NCI-H2029 (cell line): ENCODE measurements around the gene LRRC34.
A peak's percentile ranks its signal among the peaks of the same experiment; 100 is the strongest.

Source experiments
- DNase-seq: peaks from one replicate; lab custom pipeline; 2025; lab: John Stamatoyannopoulos, UW

LRRC34 gene

DNA sequence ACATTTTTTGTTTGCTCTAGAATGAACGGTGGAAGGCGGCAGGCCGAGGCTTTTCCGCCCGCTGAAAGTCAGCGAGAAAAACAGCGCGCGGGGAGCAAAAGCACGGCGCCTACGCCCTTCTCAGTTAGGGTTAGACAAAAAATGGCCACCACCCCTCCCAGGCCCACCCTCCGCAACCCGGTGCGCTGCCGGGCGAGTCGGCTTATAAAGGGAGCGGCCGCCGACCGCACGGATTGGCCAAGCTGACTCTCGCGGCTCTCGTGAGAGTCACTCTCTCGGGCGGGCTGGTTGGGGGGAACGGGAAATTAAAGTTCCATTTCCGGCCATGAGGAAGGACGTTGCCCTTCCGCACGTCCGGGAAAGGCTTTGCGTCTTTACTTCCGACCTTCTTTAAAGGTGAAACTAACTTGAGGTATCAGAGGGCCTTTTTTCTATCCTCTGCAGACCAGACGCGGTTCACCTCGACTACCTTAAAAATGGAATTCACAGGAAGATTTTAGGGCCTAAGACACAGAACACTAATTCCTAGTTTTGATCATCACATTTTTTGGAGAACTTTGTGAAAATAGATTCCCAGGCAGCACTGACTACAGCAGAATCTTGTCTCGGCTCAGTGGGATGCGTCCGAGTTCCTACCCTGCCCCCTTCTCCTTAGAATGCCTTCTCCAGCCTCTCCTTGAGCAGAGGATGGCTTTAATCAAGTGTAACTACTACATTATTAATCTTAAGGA is 47.7 kb downstream of the LRRC34 start, which contains the start of gene TERC:
TERC (minus strand) TSS at position 179 of the 731 bp plus-strand sequence.
- DNase-seq: peak; percentile 92

DNA sequence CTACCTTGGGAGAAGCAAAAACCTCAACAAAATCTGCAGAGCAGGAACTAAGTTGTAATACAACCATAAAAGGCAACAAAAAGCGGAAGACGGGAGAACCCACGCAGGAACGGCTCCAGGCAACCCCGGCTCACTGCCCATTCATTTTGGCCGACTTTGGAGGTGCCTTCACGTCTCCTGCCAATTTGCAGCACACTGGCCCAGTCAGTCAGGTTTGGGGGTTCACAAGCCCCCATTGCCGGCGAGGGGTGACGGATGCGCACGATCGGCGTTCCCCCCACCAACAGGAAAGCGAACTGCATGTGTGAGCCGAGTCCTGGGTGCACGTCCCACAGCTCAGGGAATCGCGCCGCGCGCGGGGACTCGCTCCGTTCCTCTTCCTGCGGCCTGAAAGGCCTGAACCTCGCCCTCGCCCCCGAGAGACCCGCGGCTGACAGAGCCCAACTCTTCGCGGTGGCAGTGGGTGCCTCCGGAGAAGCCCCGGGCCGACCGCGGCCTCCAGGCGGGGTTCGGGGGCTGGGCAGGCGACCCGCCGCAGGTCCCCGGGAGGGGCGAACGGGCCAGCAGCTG is 48.3 kb downstream of the LRRC34 start:
- peak; percentile 24 for DNase-seq

DNA sequence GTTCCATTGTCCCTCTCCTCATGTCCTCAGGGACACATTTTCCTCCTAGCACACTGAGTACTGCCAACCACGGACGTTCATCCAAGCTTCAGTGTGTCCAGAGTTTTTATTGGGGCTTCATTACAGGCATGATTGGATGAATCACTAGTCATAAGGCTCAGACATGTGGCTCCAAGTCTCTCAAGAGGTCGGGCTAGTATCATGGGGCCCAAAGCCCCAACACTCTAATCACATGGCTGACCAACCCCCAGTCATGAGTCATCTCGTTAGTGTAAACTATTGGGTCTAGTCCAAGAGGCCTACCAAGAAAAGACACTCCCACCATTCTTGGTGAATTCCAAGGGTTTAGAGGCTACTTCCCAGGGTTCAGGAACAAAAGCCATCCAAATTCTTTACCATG is 52.2 kb downstream of the LRRC34 start:
- DNase-seq: no peak

DNA sequence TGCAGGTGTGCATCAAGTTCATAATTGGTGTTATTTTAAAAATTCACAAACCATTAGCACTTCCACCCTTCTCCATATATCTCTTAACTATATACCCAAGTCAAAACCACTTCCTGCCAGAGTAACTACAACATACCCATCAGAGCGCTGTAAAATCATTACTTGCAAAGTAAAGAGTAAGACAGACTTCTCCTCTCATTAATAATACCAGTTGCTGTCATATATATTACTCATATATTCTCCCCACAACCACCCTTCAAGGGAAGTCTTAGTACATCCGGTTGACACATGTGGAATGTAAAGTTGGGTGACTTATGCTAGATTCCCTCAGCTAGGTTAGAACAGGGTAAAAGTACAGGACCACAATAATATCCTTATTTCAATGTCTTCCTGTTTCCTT is 53.4 kb downstream of the LRRC34 start:
- no peak for DNase-seq

DNA sequence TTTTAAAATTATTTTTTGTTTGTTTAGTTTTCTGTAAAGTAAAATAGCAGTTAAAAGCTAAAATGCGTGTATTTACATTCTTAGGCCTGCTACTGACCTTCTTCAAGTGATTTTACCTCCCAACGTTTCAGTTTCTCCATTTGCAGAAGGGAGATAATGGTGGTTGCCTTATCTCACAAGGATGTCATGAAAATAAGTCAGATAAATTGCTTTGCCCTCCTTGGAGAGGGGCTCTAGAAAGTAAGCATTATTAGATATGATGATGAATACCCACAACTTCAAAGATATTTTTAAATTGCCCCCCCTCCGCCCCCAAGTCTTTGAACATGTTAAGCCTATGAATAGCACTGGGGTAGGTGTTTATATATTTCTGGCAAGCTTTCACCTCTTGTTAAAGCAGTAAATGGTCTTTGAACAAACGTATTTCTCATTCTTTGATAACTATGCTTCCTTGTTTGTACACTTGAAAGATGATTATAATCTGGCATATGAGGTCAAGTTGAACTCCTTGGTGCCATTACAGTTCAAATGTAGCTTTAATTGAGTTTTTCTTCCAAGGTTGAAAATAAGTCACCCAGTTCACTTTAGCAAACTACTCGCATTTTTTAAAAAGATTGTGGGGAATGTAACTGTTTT is 54.2 kb downstream of the LRRC34 start:
- DNase-seq: no peak

DNA sequence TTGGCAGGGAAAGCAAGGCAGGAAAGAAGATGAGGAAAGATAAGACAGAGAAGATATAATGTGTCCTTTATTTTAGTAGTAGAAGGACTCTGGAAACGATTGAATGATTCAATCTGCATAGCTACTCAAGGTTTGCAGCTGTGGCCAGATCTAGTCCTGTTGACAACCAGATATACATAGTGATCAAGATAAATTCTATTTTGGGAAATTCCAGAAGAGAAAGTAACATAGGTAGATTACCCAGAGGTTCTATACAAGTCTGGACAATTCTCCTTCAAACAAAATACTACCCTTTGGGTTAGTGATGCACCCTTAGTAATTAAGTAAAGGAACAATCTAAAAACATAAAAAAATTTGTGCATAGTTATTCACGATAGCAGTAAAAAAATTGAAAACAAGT is 57.2 kb downstream of the LRRC34 start:
- no peak for DNase-seq

DNA sequence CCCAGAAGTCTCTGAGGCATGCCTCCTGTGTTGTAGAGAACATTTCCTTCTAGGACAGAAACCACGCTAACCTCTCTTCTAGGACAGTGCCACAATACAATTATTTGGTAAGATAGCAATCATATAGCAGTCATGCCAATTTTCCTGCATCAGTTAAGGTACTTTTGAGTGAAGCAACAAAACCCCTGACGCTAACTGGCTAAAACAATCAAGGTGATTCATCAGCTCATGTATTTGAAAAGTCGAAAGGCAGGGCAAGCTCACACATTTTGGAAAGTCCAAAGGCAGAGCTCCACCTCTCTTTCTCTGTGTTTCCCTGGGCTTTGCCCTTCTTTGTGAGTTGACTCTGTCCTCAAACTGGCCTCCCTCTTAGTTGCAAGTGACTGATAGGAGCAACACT is 58.0 kb downstream of the LRRC34 start:
- no peak for DNase-seq

DNA sequence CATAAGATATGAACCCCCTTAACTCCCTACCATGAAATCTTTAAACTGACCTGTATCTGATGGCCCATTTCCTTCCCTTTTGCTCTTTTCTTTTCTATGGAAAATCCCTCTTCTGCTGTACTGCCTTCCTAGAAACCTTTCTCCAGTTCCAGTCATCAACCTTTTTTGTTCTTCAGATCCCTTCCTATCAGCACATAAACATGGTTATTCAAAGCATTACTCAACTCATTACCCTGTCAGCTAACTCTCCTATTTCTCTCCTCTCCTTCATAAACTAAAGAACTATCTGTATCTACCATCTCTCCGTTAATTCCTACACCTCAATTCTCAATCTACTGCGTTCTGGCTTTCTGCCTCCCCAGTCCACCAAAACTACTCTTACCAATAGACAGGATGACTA is 60.8 kb downstream of the LRRC34 start:
- DNase-seq: no peak

DNA sequence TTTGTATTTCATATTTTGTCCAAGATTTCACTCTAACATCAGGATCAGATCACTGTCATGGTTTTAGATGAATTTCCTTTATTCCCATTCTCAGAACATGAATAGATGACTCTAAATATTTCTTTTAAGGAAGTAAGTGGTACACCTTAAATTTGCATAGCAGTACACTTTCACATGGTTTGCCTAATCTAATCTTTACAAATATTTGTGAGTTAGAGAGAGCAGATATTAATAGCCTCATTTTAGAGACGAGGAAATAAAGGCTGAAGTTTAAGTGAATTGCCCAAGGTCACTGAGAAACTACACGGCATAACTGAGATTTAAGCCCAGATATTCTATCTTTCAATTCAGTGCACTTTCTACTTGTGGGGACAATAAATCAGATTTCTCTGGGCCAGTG is 62.0 kb downstream of the LRRC34 start:
- DNase-seq: no peak

DNA sequence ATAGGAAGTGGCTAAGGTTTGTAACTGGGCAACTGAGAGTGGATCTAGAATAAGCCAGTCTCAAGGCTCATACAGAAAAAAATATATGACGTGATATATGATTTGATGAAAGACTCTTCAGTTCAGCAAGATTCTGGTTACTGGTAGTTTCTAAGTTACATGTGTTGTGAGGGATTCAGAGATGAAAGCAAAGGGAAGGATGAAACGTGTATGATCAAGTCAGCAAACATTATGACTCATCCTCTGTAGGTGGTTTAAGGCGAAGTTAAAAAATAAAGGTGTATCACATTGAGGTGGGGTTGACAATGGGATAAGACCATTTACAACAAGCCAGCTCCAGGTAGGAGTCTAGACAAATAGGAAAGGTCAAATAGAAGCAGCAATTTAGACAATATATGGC is 64.0 kb downstream of the LRRC34 start:
- no peak for DNase-seq

DNA sequence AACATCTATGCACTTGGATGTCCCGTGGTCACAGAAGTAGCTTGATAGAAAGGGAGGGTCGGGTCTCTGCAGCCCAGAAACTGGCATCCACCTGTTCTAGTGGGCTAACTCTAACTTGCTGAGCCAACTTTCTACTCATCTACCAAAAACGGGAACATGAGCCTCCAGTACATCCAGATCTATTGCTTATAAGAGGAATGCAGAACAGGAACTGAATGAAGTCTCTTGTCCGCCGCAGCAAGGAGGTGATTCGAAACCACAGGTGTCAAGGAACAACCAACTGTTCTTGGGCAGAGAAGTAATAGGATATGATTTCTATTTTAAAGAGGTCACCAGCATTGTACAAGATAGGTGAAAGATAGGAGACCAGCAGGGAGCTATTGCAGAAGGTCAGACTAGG is 65.8 kb downstream of the LRRC34 start:
- DNase-seq: no peak

DNA sequence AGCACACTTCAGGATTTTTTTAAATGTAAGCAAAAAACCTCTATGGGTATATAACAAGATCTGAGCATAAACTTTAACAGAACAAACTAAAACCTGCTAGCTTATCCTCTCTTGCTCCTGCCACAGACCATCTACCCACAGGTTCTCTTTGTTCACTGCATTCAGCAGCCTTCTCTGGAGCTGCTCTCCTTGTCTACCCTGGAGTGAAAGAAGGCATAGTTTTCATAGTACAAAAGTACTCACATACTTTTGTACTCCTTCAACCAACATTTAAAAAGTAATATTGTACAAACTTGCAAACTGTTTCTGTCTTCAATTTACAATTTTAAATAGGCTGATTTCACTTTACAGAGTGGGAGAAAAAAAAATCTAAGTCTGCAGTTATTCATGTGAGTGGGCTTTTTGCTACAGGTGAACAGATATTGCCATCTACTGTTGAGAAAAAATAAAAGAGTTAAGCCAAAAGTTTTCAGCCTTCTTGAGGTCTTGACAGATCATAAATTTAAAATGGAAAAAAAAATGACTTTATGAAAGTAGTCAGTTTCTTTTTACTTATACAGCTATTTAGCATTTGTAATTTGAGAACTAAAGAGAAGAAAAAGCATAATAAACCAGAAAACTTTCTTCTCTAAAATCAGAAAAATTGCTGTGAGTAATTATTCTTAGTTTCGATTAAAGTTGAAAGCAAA is 68.2 kb downstream of the LRRC34 start:
- DNase-seq: no peak
